ENCODE data around the gene TBC1D10B. TPM values are rescaled to one million over a fixed set of nuclear protein-coding genes. Genes with fewer than 3 reads are reported as not detected.
A peak's percentile ranks its signal among the peaks of the same experiment; 100 is the strongest.

TBC1D10B gene
- total RNA-seq, 1 experiment from 2014 or later: 49.2 TPM

DNA sequence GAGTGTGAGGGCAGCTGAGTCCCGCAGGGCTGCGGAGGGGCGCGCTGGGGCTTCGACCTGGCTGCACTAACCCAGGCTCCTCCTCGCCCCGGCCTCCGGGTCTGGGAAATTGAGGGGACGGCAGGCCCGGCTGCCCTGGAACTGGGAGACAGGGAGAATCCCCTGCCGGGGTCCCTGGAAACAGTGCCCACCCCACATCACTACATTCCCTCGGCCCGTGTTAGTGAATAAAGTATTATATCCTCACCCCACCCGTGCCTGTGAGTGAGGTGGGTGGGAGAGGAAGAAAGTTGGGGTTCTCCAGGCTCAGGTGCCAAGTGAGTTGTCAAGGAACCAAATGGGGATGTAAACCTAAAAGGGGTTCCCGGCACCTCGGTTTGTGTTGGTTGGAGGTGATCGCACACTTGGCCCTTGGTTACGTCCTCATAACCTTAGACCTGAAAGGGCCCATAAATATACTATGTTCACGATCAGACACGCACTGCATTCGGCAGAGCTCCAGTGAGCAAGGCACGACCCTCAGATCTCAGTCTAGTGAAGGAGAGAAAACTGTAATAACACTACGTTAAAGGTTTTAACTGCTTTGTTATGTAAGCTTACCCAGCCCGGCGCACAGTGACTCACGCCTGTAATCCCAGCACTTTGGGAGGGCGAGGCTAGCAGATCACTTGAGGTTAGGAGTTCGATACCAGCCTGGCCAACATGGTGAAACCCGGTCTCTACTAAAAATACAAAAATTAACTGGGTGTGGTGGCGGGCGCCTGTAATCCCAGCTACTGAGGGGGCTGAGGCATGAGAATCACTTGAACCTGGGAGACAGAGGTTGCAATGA is 48.3 kb upstream of the TBC1D10B start:
- Histone ChIP-seq H2AFZ (ENCODE audit: low read depth, low read length, poor library complexity, severe bottlenecking) (no peak overlapping the region), H3K4me2 (ENCODE audit: low read length) (peak overlapping the region; percentile 79), H3K27ac (ENCODE audit: low read depth, low read length) (peak overlapping the region; percentile 83), H3K9me3 (ENCODE audit: control insufficient read depth in 1 of 2, insufficient read depth in 1 of 2, low read depth in 1 of 2, low read length in 2 of 2) (no peaks in the 10 kb centered on the region), H4K20me1 (ENCODE audit: insufficient read depth) (peaks cover 3% of the 10 kb centered on the region; the same call in 1 of the 2 replicates), H3K4me3 (replicated peaks in 1 of 2; ENCODE audit: low read depth in 1 of 2, low read length in 2 of 2) (peak overlapping the region; percentile 26 to 44), H3K79me2 (ENCODE audit: insufficient read depth, low read length) (peaks cover 16% of the 10 kb centered on the region), H3K9me2 (ENCODE audit: insufficient read depth) (no peaks in the 10 kb centered on the region), H3K27me3 (ENCODE audit: insufficient read depth, low read length) (no peaks in the 10 kb centered on the region), H3K4me1 (ENCODE audit: control insufficient read depth in 1 of 2, insufficient read depth in 2 of 2, low read length in 2 of 2) (peaks cover 6 to 31% of the 10 kb centered on the region in 2 experiments; a peak in 3 of 4 replicates), H3K9ac (ENCODE audit: low read length) (peak overlapping the region; percentile 65), H3K36me3 (ENCODE audit: control insufficient read depth in 1 of 2, insufficient read depth in 2 of 2, low read length in 2 of 2) (peaks cover 12 to 32% of the 10 kb centered on the region in 2 experiments; a peak in 2 of 4 replicates)
- TF ChIP-seq ELF1 (IDR thresholded peaks at IDR 0.05; ENCODE audit: borderline replicate concordance, low read depth) (no peak), EGR1 (IDR thresholded peaks at IDR 0.05; ENCODE audit: low read depth) (no peak), CEBPB (IDR thresholded peaks at IDR 0.05; ENCODE audit: low read depth) (no peak)
- TF ChIP-seq, protein P1, sequence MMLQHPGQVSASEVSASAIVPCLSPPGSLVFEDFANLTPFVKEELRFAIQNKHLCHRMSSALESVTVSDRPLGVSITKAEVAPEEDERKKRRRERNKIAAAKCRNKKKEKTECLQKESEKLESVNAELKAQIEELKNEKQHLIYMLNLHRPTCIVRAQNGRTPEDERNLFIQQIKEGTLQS (IDR thresholded peaks at IDR 0.05): no peak
- TF ChIP-seq, protein P2, sequence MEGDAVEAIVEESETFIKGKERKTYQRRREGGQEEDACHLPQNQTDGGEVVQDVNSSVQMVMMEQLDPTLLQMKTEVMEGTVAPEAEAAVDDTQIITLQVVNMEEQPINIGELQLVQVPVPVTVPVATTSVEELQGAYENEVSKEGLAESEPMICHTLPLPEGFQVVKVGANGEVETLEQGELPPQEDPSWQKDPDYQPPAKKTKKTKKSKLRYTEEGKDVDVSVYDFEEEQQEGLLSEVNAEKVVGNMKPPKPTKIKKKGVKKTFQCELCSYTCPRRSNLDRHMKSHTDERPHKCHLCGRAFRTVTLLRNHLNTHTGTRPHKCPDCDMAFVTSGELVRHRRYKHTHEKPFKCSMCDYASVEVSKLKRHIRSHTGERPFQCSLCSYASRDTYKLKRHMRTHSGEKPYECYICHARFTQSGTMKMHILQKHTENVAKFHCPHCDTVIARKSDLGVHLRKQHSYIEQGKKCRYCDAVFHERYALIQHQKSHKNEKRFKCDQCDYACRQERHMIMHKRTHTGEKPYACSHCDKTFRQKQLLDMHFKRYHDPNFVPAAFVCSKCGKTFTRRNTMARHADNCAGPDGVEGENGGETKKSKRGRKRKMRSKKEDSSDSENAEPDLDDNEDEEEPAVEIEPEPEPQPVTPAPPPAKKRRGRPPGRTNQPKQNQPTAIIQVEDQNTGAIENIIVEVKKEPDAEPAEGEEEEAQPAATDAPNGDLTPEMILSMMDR (IDR thresholded peaks at IDR 0.05 in 2 of 3, conservative IDR thresholded peaks at IDR 0.05 in 1 of 3; ENCODE audit: borderline replicate concordance in 1 of 3, insufficient read depth in 1 of 3, low read depth in 2 of 3, low read length in 2 of 3): 0 out of 6 replicates have a peak, but pooled peaks of 1 of the 3 experiments have one; percentile 14
- ChIA-PET POLR2A (interaction anchor here (0.9 to 2.0 kb wide), 7 partner anchors 9 to 216 kb away, joined by 3 to 15 read pairs (median 5); partner anchors contain the start of genes DCTPP1, ZNF48, ZNF764 and ZNF771), CTCF (interaction anchor here (0.8 to 4.9 kb wide), 11 partner anchors 10 to 326 kb away, joined by 3 to 52 read pairs (median 4); partner anchors contain the start of genes DCTPP1, TBC1D10B, ZNF48 and ZNF771), RAD21 (ENCODE audit: low non-redundant PET in 1 of 2, low total read pairs in 2 of 2, uncharacterized antibody in 2 of 2, unreplicated experiment in 2 of 2) (interaction anchor here (0.6 to 1.4 kb wide), 5 partner anchors 9 to 41 kb away, joined by 3 to 13 read pairs (median 4); partner anchors contain the start of gene DCTPP1 (in 2 of the 2))
- ATAC-seq (no peak), DNase-seq (ENCODE audit: low read depth, low spot score) (no peak)
- no TSS peak for BruUV-seq (replicated peaks)
- intact Hi-C loops (cut with micrococcal nuclease): no loop called here
